OCI-LY7 (cell line): ENCODE results near the gene ATF2.
A peak's percentile ranks its signal among the peaks of the same experiment; 100 is the strongest.

Experiments used
- EZH2phosphoT487 ChIP-seq: fragments of 200-600 bp; sonication (generic); IDR thresholded peaks from 2 replicates; pipeline ENCODE4 v1.6.1; 2018; ENCODE audit warnings: low read depth, borderline replicate concordance, mild to moderate bottlenecking, mixed run types, antibody characterized with exemption, low read length, moderate library complexity, mixed read lengths
- TF ChIP-seq, protein P1 (sequence below): fragments of 200-600 bp; sonication (generic); conservative IDR thresholded peaks from 2 replicates; pipeline ENCODE4 v1.5.1; 2014; ENCODE audit warnings: mild to moderate bottlenecking, antibody characterized with exemption, low read length, moderate library complexity, mixed read lengths

DNA sequence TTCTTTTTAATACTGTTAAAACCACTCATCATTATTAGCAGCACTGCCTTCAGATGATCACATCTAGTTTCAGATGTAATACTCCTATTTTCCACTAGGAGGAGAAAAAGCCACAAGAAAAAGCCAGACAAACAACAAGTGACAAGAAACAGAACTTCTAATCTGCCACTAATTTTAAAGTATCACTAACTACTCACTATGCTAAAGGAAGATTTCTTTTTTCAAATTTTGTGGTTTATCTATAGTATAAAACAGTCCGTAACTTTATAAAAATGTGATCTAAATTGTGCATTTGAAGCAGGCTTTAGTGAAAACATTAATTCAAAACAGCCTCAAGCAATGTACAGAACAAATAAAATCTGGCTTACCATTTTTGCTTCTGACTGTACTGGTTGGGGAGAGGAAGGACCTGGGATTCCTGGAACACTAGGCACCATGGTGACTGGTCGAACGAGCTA lies 56.8 kb downstream of the ATF2 start:
- TF ChIP-seq, protein P1, sequence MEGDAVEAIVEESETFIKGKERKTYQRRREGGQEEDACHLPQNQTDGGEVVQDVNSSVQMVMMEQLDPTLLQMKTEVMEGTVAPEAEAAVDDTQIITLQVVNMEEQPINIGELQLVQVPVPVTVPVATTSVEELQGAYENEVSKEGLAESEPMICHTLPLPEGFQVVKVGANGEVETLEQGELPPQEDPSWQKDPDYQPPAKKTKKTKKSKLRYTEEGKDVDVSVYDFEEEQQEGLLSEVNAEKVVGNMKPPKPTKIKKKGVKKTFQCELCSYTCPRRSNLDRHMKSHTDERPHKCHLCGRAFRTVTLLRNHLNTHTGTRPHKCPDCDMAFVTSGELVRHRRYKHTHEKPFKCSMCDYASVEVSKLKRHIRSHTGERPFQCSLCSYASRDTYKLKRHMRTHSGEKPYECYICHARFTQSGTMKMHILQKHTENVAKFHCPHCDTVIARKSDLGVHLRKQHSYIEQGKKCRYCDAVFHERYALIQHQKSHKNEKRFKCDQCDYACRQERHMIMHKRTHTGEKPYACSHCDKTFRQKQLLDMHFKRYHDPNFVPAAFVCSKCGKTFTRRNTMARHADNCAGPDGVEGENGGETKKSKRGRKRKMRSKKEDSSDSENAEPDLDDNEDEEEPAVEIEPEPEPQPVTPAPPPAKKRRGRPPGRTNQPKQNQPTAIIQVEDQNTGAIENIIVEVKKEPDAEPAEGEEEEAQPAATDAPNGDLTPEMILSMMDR = peak; percentile 88
- no peak for TF ChIP-seq EZH2phosphoT487
